ENCODE measurements around the gene COLEC12.

COLEC12 gene

DNA sequence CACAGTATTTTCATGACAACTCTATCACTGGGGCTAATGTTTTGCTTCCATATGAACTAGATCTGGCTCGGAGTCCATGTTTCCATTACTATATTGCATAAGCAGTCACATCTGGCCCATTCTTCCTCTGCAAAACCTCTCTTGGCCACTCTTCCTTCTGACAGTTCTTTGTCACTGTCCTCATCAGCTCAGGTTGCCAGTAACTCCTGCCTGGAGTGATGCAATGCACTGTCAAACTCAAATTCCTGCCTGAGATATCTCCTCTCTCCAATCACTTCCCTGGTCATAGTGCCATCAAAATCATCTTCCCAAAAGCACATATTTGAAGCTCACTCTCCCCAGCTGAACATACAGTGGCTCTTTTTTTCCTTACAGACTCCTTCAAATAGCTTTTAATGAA, 66.1 kb downstream of the COLEC12 start:
- DNase-seq = no peak

DNA sequence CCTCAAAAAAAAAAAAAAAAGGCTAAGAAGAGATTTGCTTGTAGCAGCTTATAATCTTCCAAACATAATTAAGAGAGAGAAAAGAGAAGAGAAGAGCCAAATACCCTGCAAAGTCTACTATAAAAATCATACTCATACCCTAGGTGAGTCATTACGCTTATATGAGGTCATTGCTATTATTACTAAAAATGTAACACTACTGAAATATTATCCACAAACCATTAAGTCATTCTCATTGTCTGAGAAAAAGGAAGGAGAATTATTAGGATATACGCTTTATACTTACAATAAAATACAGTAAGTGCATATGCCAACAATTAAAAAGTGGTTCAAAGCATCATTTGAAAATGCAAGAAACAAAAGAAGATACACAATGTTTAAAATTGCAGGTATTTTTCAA, 66.5 kb downstream of the COLEC12 start:
- no peak for DNase-seq

- DNase-seq = no peak
Measured at GRCh38 chr18:433298-433697, 67.2 kb downstream of the COLEC12 start.

DNA sequence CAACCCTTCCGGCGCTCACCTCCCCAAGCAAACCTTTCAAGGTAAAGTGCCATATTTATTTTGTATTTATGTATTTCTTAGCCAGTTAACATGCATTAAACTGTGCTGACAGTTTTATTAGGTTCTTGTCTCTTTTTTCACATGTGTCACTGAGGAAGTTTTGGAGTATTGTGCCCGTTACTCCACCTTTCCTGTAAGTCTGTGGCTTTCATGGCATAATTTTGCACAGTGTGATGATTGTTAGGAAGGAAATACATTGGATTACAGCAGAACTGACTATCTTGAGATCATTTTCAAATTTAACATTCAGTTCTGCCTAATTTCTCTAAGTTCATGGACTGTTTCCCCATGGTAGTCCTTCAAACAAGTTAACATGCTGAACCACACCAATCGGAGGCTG, 67.7 kb downstream of the COLEC12 start:
- no peak for DNase-seq

- no peak for DNase-seq
Measured at GRCh38 chr18:429030-429429, 71.5 kb downstream of the COLEC12 start.

GRCh38 chr18:427005-427404, 73.5 kb downstream of the COLEC12 start:
- DNase-seq = no peak

- DNase-seq = no peak
Measured at GRCh38 chr18:425106-425745, 75.3 kb downstream of the COLEC12 start.

DNA sequence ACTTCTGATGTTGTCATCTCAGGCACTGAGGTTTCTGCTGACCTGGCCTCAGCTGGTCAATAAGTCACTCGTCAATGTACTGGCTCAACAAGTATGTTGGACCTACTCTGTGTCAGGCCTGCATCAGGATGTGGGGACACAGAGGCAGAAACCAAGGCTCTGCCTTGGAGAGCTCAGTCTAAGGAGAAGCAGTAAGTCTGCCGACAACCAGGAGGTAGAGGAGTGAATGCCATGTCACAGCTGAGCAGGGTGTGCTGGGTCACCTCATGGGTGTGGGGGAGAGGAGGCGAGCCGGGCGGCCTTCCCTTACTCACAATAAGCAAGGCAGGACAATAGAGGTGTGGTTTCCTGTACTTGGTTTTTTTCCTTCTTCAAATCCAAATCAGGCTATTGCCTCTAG, 75.8 kb downstream of the COLEC12 start:
- no peak for DNase-seq

GRCh38 chr18:424071-424661, 76.3 kb downstream of the COLEC12 start:
- DNase-seq = no peak

GRCh38 chr18:422966-423365, 77.5 kb downstream of the COLEC12 start:
- no peak for DNase-seq

- DNase-seq = no peak
Measured at GRCh38 chr18:421247-422155, 79.0 kb downstream of the COLEC12 start.

- no peak for DNase-seq
Measured at GRCh38 chr18:420661-421246, 79.7 kb downstream of the COLEC12 start.

DNA sequence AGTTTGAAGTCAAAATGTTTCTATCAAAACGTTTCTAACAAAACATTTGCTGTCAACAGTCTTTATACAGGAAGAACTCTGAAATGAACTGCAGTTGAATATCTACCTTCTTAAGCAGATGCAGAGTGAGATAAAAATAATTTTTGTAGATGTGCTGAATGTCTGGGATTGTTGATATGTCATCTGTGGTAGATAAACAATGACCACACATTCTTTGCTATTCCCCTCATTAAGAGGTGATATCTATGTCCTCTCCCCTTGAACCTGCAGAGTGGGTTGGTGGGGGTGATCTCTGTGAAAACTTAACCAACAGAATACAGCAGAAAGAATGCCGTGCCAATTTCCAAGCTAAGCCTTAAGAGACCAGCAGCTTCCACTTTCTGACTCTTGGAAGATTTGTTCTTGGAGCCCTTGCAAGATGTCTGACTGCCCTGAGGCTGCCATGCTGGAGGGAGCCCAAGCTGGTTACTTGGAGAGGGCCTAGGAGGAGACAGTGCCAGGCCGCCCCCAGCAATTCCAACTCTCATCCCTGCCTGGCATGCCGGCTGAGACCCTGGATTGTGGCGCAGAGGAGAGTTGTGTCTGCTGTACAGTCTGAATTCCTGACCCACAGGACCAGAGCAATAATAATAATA, 80.8 kb downstream of the COLEC12 start:
- DNase-seq = no peak

DNA sequence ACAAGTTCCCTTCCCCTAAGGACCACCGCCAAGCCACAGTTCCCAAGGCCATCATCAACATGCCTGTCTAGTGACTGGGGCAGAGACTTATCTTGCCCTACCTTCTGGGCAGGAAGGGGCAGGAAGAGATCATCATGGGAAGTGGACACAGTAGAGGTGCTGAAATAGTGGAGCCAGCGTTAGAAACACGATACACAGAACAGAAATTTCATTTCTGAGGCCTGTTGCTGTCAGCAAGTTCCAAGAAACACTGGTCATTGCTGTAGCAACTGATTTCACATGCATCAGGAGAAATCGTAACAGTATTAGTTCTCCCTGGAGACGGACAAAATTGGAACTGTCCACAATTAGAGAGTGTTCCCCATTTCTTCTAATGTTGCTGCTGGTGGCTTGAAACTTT, 83.0 kb downstream of the COLEC12 start:
- no peak for DNase-seq

- DNase-seq = no peak
Measured at GRCh38 chr18:416930-417329, 83.6 kb downstream of the COLEC12 start.

DNA sequence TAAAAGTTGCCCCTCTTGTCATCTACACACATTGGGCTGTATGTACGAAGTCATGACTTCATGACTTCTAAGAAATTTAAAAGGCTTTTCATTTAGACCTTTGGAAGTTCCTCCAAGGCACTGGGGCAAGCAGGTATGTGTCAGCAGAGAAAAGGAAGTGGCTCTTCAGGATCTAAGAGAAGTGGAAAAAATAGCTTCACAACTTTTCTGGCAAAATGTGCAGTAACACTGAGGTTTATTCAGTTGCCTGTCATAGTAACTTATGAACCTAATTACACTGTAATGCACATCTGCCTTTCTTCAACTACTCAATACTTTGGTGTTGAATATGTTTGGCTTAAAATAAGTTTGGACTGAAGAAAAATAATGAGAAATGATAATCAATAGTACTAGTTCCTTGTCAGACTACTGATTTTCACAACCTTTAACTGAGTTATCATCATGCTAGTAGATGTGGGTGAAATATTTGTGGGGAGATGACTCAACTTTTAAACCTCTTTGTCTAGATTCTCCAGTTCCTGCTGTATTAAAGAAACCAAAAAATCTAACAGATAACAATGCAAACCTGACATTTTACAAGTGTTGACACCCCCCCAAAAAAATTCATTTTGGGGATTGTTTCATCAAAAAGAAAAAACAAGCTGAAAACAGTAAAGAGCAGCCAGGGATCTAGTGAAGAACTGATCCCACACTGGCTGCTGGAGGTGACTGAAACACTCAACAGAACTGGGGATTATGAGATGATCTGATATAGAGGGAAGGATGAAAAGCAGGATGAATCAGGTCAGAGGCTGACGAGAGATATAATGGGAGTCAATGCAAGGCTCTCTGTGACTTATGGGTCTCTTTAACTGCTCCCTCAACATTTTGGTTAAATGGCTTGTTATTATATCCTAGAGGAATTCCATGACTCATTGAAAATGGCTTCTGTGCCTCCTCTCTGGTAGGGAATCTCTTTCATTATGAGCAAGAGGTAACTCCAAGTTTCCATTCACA, 84.6 kb downstream of the COLEC12 start:
- DNase-seq = no peak

DNA sequence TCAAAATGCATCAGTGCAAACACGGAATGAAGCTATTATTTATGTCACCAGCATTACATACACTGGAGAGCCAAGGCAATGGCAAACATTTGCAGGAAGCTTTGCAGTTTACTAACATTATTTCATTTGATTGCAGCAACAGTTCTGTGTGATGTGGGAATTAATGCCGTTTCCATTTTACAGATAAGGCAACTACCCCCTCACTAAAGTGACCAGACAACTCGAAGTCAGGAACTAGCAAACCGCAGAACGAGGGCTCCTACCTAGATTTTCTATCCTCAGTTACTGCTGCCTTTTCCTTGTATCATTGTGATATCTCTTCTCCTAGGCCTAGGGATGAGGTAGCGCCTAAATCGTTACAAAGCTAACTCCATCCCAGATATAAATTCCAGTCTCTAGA, 85.5 kb downstream of the COLEC12 start:
- DNase-seq = no peak

- DNase-seq = no peak
Measured at GRCh38 chr18:413233-413632, 87.3 kb downstream of the COLEC12 start.

GRCh38 chr18:410047-410455, 90.5 kb downstream of the COLEC12 start:
- DNase-seq = no peak

GRCh38 chr18:408367-408766, 92.1 kb downstream of the COLEC12 start:
- no peak for DNase-seq

DNA sequence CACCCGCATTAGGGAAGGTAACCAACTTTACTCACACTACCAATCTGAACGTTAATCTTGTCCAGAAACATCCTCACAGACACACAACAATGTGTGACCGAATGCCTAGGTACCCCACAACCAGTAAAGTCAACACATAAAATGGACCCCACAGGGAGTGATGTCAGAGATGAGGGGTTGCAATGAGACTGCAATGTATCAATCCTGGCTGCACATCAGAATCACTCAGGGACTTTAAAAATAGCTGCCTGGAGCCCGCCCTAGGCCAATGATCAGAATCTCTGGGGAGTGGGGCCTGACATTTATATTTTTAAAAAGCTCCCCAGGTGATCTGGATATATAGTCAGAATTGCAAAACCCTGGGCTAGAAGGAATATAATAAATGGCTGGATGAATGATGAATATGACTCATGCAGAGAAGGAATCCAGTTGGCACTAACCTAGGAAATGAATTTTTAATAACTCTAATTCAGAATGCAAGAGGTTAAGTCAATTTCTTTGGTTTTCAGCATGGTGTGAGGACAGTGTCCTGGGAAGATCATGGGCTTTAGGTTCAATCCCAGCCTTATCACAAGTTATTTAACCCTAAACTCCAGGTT, 92.8 kb downstream of the COLEC12 start:
- DNase-seq = no peak
